Measurements from ENCODE around the gene DLX6.

DNA sequence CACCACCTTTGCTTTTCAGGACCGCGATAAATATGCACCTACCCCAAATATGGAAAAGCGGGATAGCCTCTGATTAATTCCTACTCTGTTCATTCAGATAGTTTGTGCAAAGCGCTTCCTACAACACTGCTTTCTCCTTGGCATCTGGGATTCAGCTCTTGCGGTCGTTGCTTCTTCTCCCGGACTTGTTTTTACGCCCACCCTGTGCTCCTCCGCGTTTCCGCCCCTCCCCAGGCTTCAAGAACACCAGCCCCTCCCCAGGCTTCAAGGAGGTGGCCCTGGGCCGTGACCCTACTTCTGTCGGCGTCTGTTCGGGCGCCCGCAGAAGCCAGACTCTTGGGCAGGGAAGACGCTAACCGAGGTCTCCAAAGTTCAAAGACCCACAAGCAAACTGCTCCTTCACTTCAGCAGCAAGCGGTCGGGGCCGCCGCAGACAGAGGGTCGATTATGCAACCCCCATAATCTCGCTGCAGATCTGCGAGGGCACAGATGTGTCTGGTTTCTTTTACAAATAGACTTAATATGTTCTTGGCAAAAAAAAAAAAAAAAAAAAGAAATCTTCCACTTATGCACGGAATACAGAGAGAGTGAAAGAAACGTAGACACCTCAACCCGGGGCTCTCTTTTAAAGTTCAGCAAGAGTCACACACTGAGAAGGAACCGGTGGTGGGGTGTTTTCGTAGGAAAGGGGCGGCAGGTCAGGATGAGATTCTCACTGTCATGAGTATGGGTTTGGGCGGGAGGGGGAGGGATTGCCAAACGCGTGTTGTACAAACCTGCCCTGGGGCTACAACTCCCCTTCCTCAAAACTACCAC, 17.3 kb downstream of the DLX6 start:
- TF ChIP-seq, protein P1, sequence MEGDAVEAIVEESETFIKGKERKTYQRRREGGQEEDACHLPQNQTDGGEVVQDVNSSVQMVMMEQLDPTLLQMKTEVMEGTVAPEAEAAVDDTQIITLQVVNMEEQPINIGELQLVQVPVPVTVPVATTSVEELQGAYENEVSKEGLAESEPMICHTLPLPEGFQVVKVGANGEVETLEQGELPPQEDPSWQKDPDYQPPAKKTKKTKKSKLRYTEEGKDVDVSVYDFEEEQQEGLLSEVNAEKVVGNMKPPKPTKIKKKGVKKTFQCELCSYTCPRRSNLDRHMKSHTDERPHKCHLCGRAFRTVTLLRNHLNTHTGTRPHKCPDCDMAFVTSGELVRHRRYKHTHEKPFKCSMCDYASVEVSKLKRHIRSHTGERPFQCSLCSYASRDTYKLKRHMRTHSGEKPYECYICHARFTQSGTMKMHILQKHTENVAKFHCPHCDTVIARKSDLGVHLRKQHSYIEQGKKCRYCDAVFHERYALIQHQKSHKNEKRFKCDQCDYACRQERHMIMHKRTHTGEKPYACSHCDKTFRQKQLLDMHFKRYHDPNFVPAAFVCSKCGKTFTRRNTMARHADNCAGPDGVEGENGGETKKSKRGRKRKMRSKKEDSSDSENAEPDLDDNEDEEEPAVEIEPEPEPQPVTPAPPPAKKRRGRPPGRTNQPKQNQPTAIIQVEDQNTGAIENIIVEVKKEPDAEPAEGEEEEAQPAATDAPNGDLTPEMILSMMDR (conservative IDR thresholded peaks at IDR 0.05) = no peak
- no peak for TF ChIP-seq ZFX (IDR thresholded peaks at IDR 0.05)

Measured in C4-2B (cell line).